ENCODE data around the gene ZNF385C. TPM values are rescaled to one million over a fixed set of nuclear protein-coding genes. Genes with fewer than 3 reads are reported as not detected.

Gene ZNF385C
- total RNA-seq, 3 donors from 2014 or later, result 0.48 to 1.0 (median 0.66) TPM

- H3K4me3 ChIP-seq, result no peak overlapping the region
- H3K9me3 ChIP-seq, result no peaks in the 10 kb centered on the region
- TF ChIP-seq CTCF (IDR thresholded peaks at IDR 0.05), result no peak
- TF ChIP-seq POLR2A (IDR thresholded peaks at IDR 0.05), result no peak
- peaks cover 0 to 16% of the 10 kb centered on the region in 2 donors for H3K4me1 ChIP-seq
- H3K36me3 ChIP-seq, result peaks cover 8% of the 10 kb centered on the region
- intact Hi-C loops (cut with DNase I; ENCODE audit: low total_unique reads), result no loop called here
- DNase-seq (ENCODE audit: low spot score in 2 of 2), result peak in 1 of 2 donors; percentile 75
- H3K27me3 ChIP-seq, result no peaks in the 10 kb centered on the region
- peak overlapping the region; percentile 62 to 70 for H3K27ac ChIP-seq
Observed at GRCh38 chr17:42132941-42133340, 34.7 kb upstream of the ZNF385C start.

GRCh38 chr17:42131981-42132432, 33.7 kb upstream of the ZNF385C start:
- no peaks in the 10 kb centered on the region for H3K9me3 ChIP-seq
- peaks cover 8% of the 10 kb centered on the region for H3K36me3 ChIP-seq
- H3K27me3 ChIP-seq, result no peaks in the 10 kb centered on the region
- peak overlapping the region; percentile 62 to 80 for H3K27ac ChIP-seq
- DNase-seq (ENCODE audit: low spot score in 2 of 2), result no peak
- TF ChIP-seq POLR2A (IDR thresholded peaks at IDR 0.05) (no peak), POLR2AphosphoS5 (IDR thresholded peaks at IDR 0.05) (no peak), CTCF (IDR thresholded peaks at IDR 0.05) (no peak)
- H3K4me3 ChIP-seq, result no peak overlapping the region
- peaks cover 0 to 16% of the 10 kb centered on the region in 2 donors for H3K4me1 ChIP-seq
- intact Hi-C loops (cut with DNase I; ENCODE audit: low total_unique reads), result no loop called here

- Histone ChIP-seq H3K27ac (peak overlapping the region; percentile 62 to 80), H3K4me1 (peaks cover 0 to 16% of the 10 kb centered on the region in 2 donors), H3K27me3 (no peaks in the 10 kb centered on the region), H3K4me3 (no peak overlapping the region), H3K36me3 (peaks cover 8% of the 10 kb centered on the region), H3K9me3 (no peaks in the 10 kb centered on the region)
- no peak for DNase-seq (ENCODE audit: low spot score in 2 of 2)
- no peak for TF ChIP-seq POLR2AphosphoS5 (IDR thresholded peaks at IDR 0.05)
- no peak for TF ChIP-seq CTCF (IDR thresholded peaks at IDR 0.05)
- no peak for TF ChIP-seq POLR2A (IDR thresholded peaks at IDR 0.05)
- intact Hi-C loops (cut with DNase I; ENCODE audit: low total_unique reads), result no loop called here
Observed at GRCh38 chr17:42131232-42131631, 33.0 kb upstream of the ZNF385C start.

GRCh38 chr17:42130310-42130936, 32.1 kb upstream of the ZNF385C start:
- Histone ChIP-seq H3K4me3 (no peak overlapping the region), H3K27ac (peak overlapping the region; percentile 62 to 80), H3K9me3 (no peaks in the 10 kb centered on the region), H3K36me3 (peaks cover 8% of the 10 kb centered on the region), H3K4me1 (peaks cover 0 to 10% of the 10 kb centered on the region in 2 donors), H3K27me3 (no peaks in the 10 kb centered on the region)
- no peak for TF ChIP-seq CTCF (IDR thresholded peaks at IDR 0.05)
- TF ChIP-seq POLR2A (IDR thresholded peaks at IDR 0.05), result no peak
- no peak for TF ChIP-seq POLR2AphosphoS5 (IDR thresholded peaks at IDR 0.05)
- intact Hi-C loops (cut with DNase I; ENCODE audit: low total_unique reads), result no loop called here
- no peak for DNase-seq (ENCODE audit: low spot score in 2 of 2)

GRCh38 chr17:42129109-42129837, 31.0 kb upstream of the ZNF385C start:
- Histone ChIP-seq H3K36me3 (peaks cover 8% of the 10 kb centered on the region), H3K27me3 (no peaks in the 10 kb centered on the region), H3K27ac (peak overlapping the region; percentile 51 to 80), H3K4me3 (no peak overlapping the region), H3K4me1 (peaks cover 0 to 8% of the 10 kb centered on the region in 2 donors), H3K9me3 (no peaks in the 10 kb centered on the region)
- no peak for DNase-seq (ENCODE audit: low spot score in 2 of 2)
- TF ChIP-seq POLR2A (IDR thresholded peaks at IDR 0.05) (no peak), POLR2AphosphoS5 (IDR thresholded peaks at IDR 0.05) (no peak)
- intact Hi-C loops (cut with DNase I; ENCODE audit: low total_unique reads), result no loop called here

All from breast epithelium (tissue), 4 donors.